ENCODE results near the gene HSD3B7.

- TF ChIP-seq ZC3H10 (CRISPR knock-in tag; IDR thresholded peaks at IDR 0.05) = no peak
- no peak for TF ChIP-seq ESRRG (CRISPR knock-in tag; IDR thresholded peaks at IDR 0.05)
- no peak for TF ChIP-seq RARB (CRISPR knock-in tag; IDR thresholded peaks at IDR 0.05)
- no peak for TF ChIP-seq TSHZ2 (CRISPR knock-in tag; IDR thresholded peaks at IDR 0.05)
- TF ChIP-seq TCF4 (CRISPR knock-in tag; IDR thresholded peaks at IDR 0.05; ENCODE audit: borderline replicate concordance) = no peak
Measured at GRCh38 chr16:30985401-30986128, 558 bp downstream of the HSD3B7 start.

All from SK-N-SH treated with all-trans-retinoic acid at 6 μM for 48 hours (cell line).